Stimulated activated CD4-positive, alpha-beta T cell treated with anti-CD3 and anti-CD28 coated beads, TNF-alpha, amount 100 ng/mL, for 24 hours (primary cell): ENCODE measurements around the gene LCE3B.

Source experiments
- DNase-seq, 3 experiments: peaks; one replicate each; pipeline ENCODE4 v3.0.0-alpha.2; 2020; ENCODE audit warnings: low read depth in 3 of 3

The LCE3B gene

DNA sequence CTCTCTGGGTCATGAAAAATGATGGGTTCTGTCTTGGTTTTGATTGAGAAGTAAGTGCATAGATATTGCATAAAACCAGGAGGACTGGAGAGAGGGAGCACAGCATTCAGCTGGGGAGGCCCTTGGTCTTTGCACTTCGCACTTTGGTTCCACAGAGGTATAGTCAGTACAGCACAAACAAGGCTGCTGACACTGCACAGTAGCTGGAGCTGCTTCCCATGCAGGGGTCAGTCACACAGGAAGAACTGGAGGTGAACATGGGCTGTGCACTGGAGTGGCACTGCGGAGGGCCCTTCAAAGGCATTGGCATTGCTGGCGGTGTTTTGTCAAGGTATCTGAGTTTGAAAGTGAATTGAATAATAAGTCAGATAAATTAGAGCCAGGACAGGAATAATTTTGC lies 45.0 kb downstream of the LCE3B start:
- no peak for DNase-seq

DNA sequence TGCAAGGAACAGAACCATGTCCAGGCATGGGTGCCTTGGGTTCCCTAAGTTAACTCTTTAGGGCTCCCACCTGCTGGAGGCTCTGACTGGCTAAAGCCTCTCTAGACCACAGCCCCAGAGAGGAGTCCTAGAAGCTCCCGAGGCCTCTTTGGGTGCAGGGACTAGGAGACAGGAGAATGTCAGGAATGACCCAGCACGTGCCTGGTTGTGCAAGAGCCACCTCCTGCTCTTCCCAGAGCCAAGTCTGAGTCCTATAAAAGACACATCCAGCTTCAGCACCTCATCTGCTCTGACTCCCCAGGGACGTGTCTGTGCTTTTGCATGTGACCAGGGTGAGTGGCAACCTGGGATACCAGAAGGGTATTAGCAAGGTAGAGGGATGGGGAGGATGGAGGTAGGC lies 49.5 kb downstream of the LCE3B start, which contains the start of gene LCE2D:
LCE2D (plus strand) TSS at position 283 of the 400 bp plus-strand sequence. CDS start 726 bp downstream, outside the sequence.
- no peak for DNase-seq
